ENCODE measurements around the gene DDR2. TPM values are rescaled to one million over a fixed set of nuclear protein-coding genes. Genes with fewer than 3 reads are reported as not detected.

The DDR2 gene
- total RNA-seq, 4 donors from 2014 or later = 76.5 to 120 (median 103) TPM

DNA sequence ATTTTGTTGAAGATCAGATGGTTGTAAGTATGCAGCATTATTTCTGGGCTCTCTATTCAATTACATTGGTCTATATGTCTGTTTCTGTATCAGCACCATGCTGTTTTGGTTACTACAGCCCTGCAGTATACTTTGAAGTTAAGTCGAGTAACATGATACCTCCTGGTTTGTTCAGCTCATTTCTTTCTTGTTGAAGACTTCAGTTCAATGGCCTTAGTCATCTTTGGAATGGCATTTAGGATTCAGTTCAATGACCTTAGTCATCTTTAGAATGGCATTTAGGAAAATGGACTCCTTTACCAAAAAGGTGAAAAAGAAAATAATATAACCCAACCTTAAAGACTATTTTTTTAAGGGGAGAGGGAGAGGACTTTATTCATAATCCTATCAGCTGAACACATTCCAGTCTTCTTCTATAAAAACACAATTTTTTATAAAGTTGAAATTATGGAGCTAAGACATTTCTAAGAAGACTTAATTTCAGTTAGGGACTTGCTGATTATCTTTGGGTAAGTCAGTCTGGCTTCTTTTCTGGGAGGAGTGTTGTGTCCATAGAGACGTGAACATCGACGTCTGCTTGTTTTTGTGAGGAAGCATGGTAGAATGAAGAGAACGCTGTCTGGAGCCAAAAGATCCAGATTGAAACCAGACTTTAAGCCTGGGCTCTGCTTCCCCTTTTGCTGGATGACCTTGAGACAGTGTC is 48.3 kb downstream of the DDR2 start:
- TF ChIP-seq POLR2A (IDR thresholded peaks at IDR 0.05) = no peak
- TF ChIP-seq, protein P1, sequence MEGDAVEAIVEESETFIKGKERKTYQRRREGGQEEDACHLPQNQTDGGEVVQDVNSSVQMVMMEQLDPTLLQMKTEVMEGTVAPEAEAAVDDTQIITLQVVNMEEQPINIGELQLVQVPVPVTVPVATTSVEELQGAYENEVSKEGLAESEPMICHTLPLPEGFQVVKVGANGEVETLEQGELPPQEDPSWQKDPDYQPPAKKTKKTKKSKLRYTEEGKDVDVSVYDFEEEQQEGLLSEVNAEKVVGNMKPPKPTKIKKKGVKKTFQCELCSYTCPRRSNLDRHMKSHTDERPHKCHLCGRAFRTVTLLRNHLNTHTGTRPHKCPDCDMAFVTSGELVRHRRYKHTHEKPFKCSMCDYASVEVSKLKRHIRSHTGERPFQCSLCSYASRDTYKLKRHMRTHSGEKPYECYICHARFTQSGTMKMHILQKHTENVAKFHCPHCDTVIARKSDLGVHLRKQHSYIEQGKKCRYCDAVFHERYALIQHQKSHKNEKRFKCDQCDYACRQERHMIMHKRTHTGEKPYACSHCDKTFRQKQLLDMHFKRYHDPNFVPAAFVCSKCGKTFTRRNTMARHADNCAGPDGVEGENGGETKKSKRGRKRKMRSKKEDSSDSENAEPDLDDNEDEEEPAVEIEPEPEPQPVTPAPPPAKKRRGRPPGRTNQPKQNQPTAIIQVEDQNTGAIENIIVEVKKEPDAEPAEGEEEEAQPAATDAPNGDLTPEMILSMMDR (IDR thresholded peaks at IDR 0.05) = no peak
- TF ChIP-seq EP300 (IDR thresholded peaks at IDR 0.05) = no peak

DNA sequence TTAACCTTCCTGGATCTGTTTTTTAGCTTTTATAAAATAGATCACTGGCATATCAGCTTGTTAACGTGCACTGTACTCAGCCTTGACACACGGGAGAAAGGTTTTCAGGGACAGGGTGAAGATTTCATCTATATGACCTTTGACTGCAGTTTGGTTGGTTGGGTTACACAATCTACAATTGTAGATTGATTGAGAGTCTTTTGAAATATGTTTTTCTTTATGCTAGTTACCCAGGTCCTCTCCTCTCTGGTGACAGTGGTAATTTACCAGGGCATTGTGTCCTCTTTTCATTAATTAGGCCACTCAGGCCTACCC is 48.8 kb downstream of the DDR2 start:
- 50 to 61% methylated on average over 2 of the region's 2 CpGs for WGBS, 2 donors
- Histone ChIP-seq H3K9me3 (peaks cover 0 to 8% (median 0%) of the 10 kb centered on the region in 4 donors), H3K4me1 (peaks cover 0 to 42% (median 4%) of the 10 kb centered on the region in 4 donors), H3K27ac (peak overlapping the region in 1 of 4 donors; percentile 59), H3K4me3 (no peak overlapping the region), H3K27me3 (no peaks in the 10 kb centered on the region), H3K36me3 (peaks cover 0 to 3% (median 0%) of the 10 kb centered on the region in 3 donors)
- no peak for DNase-seq (ENCODE audit: low spot score in 2 of 2)
- no peak for TF ChIP-seq POLR2A (IDR thresholded peaks at IDR 0.05)
- no peak for TF ChIP-seq EP300 (IDR thresholded peaks at IDR 0.05)
- TF ChIP-seq, protein P1 (IDR thresholded peaks at IDR 0.05) = no peak

More for the DNA sequence above, 48.3 kb downstream of the DDR2 start:
- Histone ChIP-seq H3K4me3 (no peak overlapping the region), H3K4me1 (peaks cover 0 to 47% (median 4%) of the 10 kb centered on the region in 4 donors), H3K9me3 (peaks cover 0 to 8% (median 0%) of the 10 kb centered on the region in 4 donors), H3K27me3 (no peaks in the 10 kb centered on the region), H3K27ac (peak overlapping the region in 1 of 4 donors; percentile 59), H3K36me3 (peaks cover 0 to 3% (median 0%) of the 10 kb centered on the region in 3 donors)
- no peak for DNase-seq (ENCODE audit: low spot score in 2 of 2)
- WGBS, 2 donors = 62 to 64% methylated on average over 5 of the region's 5 CpGs

DNA sequence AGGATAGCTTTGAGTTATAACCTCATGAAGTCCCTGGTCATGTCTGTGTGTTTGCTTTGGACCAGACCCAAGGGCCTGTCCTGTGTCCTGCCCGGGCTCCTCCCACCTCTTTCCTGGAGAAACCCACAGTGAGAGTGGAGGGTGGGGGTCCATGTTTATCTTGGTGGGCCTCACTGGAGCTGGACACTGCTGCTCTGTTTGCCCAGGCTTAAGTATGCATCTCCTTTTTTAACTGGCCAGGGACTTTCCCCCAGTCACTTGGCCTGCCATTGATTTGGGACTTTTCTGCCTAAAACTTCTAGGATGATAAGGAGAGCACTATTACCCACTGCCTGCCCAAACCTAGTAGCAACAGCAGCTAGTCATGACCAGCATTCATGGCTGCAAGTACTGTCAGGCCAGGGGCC is 49.8 kb downstream of the DDR2 start:
- Histone ChIP-seq H3K27me3 (no peaks in the 10 kb centered on the region), H3K4me1 (peaks cover 0 to 33% (median 4%) of the 10 kb centered on the region in 4 donors), H3K4me3 (no peak overlapping the region), H3K27ac (peak overlapping the region in 2 of 4 donors; percentile 19 to 59), H3K36me3 (peaks cover 0 to 3% (median 0%) of the 10 kb centered on the region in 3 donors), H3K9me3 (peaks cover 0 to 8% (median 0%) of the 10 kb centered on the region in 4 donors)
- TF ChIP-seq POLR2A (IDR thresholded peaks at IDR 0.05) (no peak), EP300 (IDR thresholded peaks at IDR 0.05) (no peak)
- TF ChIP-seq, protein P1 (IDR thresholded peaks at IDR 0.05) = no peak
- DNase-seq (ENCODE audit: low spot score in 2 of 2) = no peak
- 15 to 19% methylated on average over 1 of the region's 1 CpG for WGBS, 2 donors

DNA sequence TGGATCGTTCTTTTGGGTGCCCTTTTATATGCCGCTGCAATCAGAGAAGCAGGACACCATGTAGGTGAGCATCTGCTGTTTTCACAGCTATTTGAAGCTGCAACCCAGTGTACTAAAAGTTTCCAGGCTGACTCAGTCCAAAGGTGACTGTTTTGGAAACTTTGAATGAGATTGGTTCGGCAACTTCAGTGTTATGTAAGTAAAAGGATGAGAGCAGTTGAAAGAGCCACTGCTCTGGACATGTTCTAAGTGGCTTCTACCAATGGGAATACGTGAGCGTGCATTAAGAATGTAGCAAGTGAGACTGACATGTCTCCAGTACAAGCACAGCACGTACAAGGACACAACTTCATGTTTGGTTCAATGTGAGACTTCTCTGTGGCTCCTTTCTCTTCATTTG is 55.6 kb downstream of the DDR2 start:
- TF ChIP-seq, protein P1 (IDR thresholded peaks at IDR 0.05) = no peak
- TF ChIP-seq EP300 (IDR thresholded peaks at IDR 0.05) (no peak), POLR2A (IDR thresholded peaks at IDR 0.05) (no peak)
- no peak overlapping the region for H3K27ac ChIP-seq
- H3K4me3 ChIP-seq = no peak overlapping the region
- H3K9me3 ChIP-seq = peaks cover 0 to 8% (median 0%) of the 10 kb centered on the region in 4 donors
- no peak for DNase-seq (ENCODE audit: low spot score in 2 of 2)
- H3K36me3 ChIP-seq = peaks cover 0 to 3% (median 0%) of the 10 kb centered on the region in 3 donors
- H3K4me1 ChIP-seq = peaks cover 3 to 48% (median 9%) of the 10 kb centered on the region in 4 donors
- no peaks in the 10 kb centered on the region for H3K27me3 ChIP-seq
- WGBS, 2 donors = 63 to 74% methylated on average over 6 of the region's 6 CpGs

DNA sequence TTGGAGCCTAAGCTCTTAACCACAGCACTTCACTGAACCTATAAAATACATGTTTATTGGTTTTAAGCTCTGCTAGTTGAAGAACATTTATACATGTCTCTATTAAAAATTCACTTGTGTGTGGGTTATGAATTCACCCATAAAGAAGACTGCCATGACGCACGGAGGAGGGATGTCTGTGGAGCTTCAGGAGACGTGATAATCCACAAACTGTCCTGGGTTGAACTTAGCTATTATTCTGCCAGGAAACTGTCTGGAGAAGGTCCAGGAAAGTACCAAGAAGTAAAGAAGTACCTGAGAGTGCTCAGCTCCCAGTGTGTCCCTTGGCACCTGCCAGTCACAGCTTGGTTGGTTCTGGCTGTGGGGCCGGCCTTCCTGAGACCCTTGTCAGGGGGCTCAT is 56.3 kb downstream of the DDR2 start:
- DNase-seq (ENCODE audit: low spot score in 2 of 2) = no peak
- 68 to 87% methylated on average over 4 of the region's 4 CpGs for WGBS, 2 donors
- H3K4me3 ChIP-seq = no peak overlapping the region
- no peaks in the 10 kb centered on the region for H3K27me3 ChIP-seq
- peaks cover 0 to 3% (median 0%) of the 10 kb centered on the region in 4 donors for H3K9me3 ChIP-seq
- TF ChIP-seq POLR2A (IDR thresholded peaks at IDR 0.05) (no peak), EP300 (IDR thresholded peaks at IDR 0.05) (no peak)
- TF ChIP-seq, protein P1 (IDR thresholded peaks at IDR 0.05) = no peak
- no peak overlapping the region for H3K27ac ChIP-seq
- H3K4me1 ChIP-seq = peaks cover 3 to 48% (median 9%) of the 10 kb centered on the region in 4 donors
- H3K36me3 ChIP-seq = no peaks in the 10 kb centered on the region
